PC-3 (cell line): Measurements from ENCODE around the gene ACTN4. TPM values are rescaled to one million over a fixed set of nuclear protein-coding genes. Genes with fewer than 3 reads are reported as not detected.

Source experiments
- ATAC-seq: fragments of 200-7000 bp; cut with Tn5 transposase; 2 replicates; pipeline ENCODE4 v1.9.1; 2020; ENCODE audit warnings: mild to moderate bottlenecking, moderate library complexity
- BruUV-seq: library from RNA; stranded (reverse); fragments of 400-500 nt; replicated peaks from 2 replicates; lab custom pipeline; 2021; lab: Mats Ljungman, UMichigan
- CTCF ChIA-PET: fragments of 300-600 bp; sonication (Branson Sonifier 250); formaldehyde crosslinking; loops from one replicate; lab custom pipeline; 2022; ENCODE audit warnings: antibody characterized with exemption; lab: Charles Lee
- POLR2A ChIA-PET: fragments of 300-600 bp; sonication (Branson Sonifier 250); formaldehyde crosslinking; loops from one replicate; lab custom pipeline; 2022; ENCODE audit warnings: antibody characterized with exemption; ENCODE audit not compliant: unreplicated experiment; lab: Charles Lee
- DNase-seq: peaks from one replicate; pipeline ENCODE4 v3.0.0-alpha.2; 2015
- H2AFZ ChIP-seq: fragments of 300-600 bp; sonication (generic); 2 replicates; pipeline ENCODE4 v1.6.0; 2016; ENCODE audit warnings: antibody characterized with exemption, low read length
- H3F3A ChIP-seq: fragments of 300-600 bp; sonication (generic); one replicate; pipeline ENCODE4 v1.6.0; 2017; ENCODE audit warnings: antibody characterized with exemption, low read length, control low read depth, mild to moderate bottlenecking; ENCODE audit not compliant: unreplicated experiment
- H3K27ac ChIP-seq: fragments of 300-600 bp; sonication (generic); 2 replicates; pipeline ENCODE4 v1.5.1; 2016; ENCODE audit warnings: mild to moderate bottlenecking, low read length
- H3K27me3 ChIP-seq: fragments of 300-600 bp; sonication (generic); 2 replicates; pipeline ENCODE4 v1.6.1; 2016; ENCODE audit warnings: low read length, mixed read lengths
- H3K36me3 ChIP-seq: fragments of 300-600 bp; sonication (generic); 2 replicates; pipeline ENCODE4 v1.6.1; 2016; ENCODE audit warnings: low read depth, mixed run types, low read length, mixed read lengths
- H3K4me1 ChIP-seq: fragments of 300-600 bp; sonication (generic); 2 replicates; pipeline ENCODE4 v1.5.1; 2016; ENCODE audit warnings: low read length; ENCODE audit not compliant: insufficient read depth
- H3K4me2 ChIP-seq: fragments of 300-600 bp; sonication (generic); 2 replicates; pipeline ENCODE4 v1.6.0; 2016; ENCODE audit warnings: low read length
- H3K4me3 ChIP-seq: fragments of 300-600 bp; sonication (generic); 2 replicates; pipeline ENCODE4 v1.5.1; 2016; ENCODE audit warnings: mild to moderate bottlenecking, low read length, mixed read lengths
- H3K79me2 ChIP-seq: fragments of 300-600 bp; sonication (generic); 2 replicates; pipeline ENCODE4 v1.6.1; 2017; ENCODE audit warnings: low read length, mixed read lengths
- H3K9ac ChIP-seq: fragments of 300-600 bp; sonication (generic); 2 replicates; pipeline ENCODE4 v1.6.0; 2016; ENCODE audit warnings: mild to moderate bottlenecking, low read length
- H3K9me2 ChIP-seq: fragments of 300-600 bp; sonication (generic); replicated peaks from 2 replicates; pipeline ENCODE4 v1.6.1; 2016; ENCODE audit warnings: mixed run types, low read length, mixed read lengths
- H3K9me3 ChIP-seq: fragments of 300-600 bp; sonication (generic); 2 replicates; pipeline ENCODE4 v1.6.1; 2016; ENCODE audit warnings: low read length, mixed read lengths
- H4K20me1 ChIP-seq: fragments of 300-600 bp; sonication (generic); 2 replicates; pipeline ENCODE4 v1.6.1; 2016; ENCODE audit warnings: low read length, mixed read lengths
- CTCF ChIP-seq: fragments of 300-600 bp; sonication (generic); conservative IDR thresholded peaks from 2 replicates; pipeline ENCODE4 v1.5.1; 2017; ENCODE audit warnings: antibody characterized with exemption, low read depth, mild to moderate bottlenecking, low read length
- EZH2 ChIP-seq: fragments of 300-600 bp; sonication (generic); IDR thresholded peaks from one replicate; pipeline ENCODE4 v1.6.1; 2017; ENCODE audit warnings: antibody characterized with exemption, mild to moderate bottlenecking, low read length; ENCODE audit not compliant: unreplicated experiment
- EZH2phosphoT487 ChIP-seq: fragments of 300-600 bp; sonication (generic); IDR thresholded peaks from 2 replicates; pipeline ENCODE4 v1.6.1; 2018; ENCODE audit warnings: mild to moderate bottlenecking, antibody characterized with exemption, low read length, borderline replicate concordance
- intact Hi-C: fragments of 100-400 bp; cut with micrococcal nuclease; formaldehyde crosslinking; loops from 2 replicates; pipeline ENCODE4 v1.9.0; 2023
- total RNA-seq: library from RNA; depleted of rRNA; stranded (reverse); fragments of >200 nt; gene quantifications from 2 replicates; pipeline ENCODE4 v1.2.3, GENCODE V29; 2014

Gene ACTN4
- total RNA-seq, 1 experiment from 2014 or later = 397 TPM

DNA sequence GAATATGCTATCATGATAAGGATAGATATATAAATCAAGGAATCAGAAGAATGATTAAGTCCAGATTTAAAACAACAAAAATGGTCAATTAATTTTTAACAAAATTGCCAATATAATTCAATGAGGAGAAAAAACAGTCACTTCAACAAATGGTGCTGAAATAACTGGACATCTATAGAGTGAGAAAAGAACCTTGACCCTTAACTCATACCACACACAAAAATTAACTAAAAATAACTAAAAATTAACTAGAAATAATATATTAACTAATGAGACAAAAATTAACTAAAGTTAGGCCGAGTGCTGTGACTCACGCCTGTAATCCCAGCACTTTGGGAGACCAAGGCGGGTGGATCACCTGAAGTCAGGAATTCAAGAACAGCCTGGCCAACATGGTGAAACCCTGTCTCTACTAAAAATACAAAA lies 116.4 kb downstream of the ACTN4 start:
- H3F3A ChIP-seq = no peaks in the 10 kb centered on the region
- no peak overlapping the region for H3K27ac ChIP-seq
- H3K4me3 ChIP-seq = no peak overlapping the region
- ChIA-PET CTCF (no interaction called here), POLR2A (no interaction called here)
- no TSS peak for BruUV-seq
- DNase-seq (no peak), ATAC-seq (no peak)
- TF ChIP-seq CTCF (no peak), EZH2 (no peak), EZH2phosphoT487 (no peak)
- no peaks in the 10 kb centered on the region for H3K79me2 ChIP-seq
- no peaks in the 10 kb centered on the region for H3K4me1 ChIP-seq
- H3K4me2 ChIP-seq = no peak overlapping the region
- H3K9me3 ChIP-seq = no peaks in the 10 kb centered on the region
- no peaks in the 10 kb centered on the region for H4K20me1 ChIP-seq
- intact Hi-C loops = no loop called here
- no peak overlapping the region for H2AFZ ChIP-seq
- H3K36me3 ChIP-seq = no peaks in the 10 kb centered on the region
- H3K9ac ChIP-seq = no peak overlapping the region
- H3K9me2 ChIP-seq = no peaks in the 10 kb centered on the region
- H3K27me3 ChIP-seq = no peaks in the 10 kb centered on the region

GRCh38 chr19:38765214-38765613 lies 117.8 kb downstream of the ACTN4 start:
- CTCF ChIA-PET = interaction anchor here (0.7 kb wide), 1 partner anchor 72 kb away, joined by 3 read pairs; no protein-coding TSS in a partner anchor

More at GRCh38 chr19:38765214-38765613, 117.8 kb downstream of the ACTN4 start:
- no peak for ATAC-seq
- no peaks in the 10 kb centered on the region for H3K4me1 ChIP-seq
- H3K9me3 ChIP-seq = no peaks in the 10 kb centered on the region
- H3K9me2 ChIP-seq = no peaks in the 10 kb centered on the region
- TF ChIP-seq EZH2 = no peak
- no peak for TF ChIP-seq EZH2phosphoT487
- no peak for TF ChIP-seq CTCF
- H4K20me1 ChIP-seq = no peaks in the 10 kb centered on the region
- no peaks in the 10 kb centered on the region for H3K27me3 ChIP-seq
- no TSS peak for BruUV-seq
- DNase-seq = no peak
- H3K4me2 ChIP-seq = no peak overlapping the region
- intact Hi-C loops = no loop called here
- POLR2A ChIA-PET = interaction anchor here (0.7 kb wide), 1 partner anchor 39 kb away, joined by 3 read pairs; no protein-coding TSS in a partner anchor
- H3K36me3 ChIP-seq = no peaks in the 10 kb centered on the region
- H3K9ac ChIP-seq = no peak overlapping the region
- no peak overlapping the region for H3K27ac ChIP-seq
- H3K4me3 ChIP-seq = no peak overlapping the region
- H3F3A ChIP-seq = no peaks in the 10 kb centered on the region
- H3K79me2 ChIP-seq = no peaks in the 10 kb centered on the region
- no peak overlapping the region for H2AFZ ChIP-seq
